SK-N-SH (cell line): ENCODE data around the gene GRIA1. TPM values are rescaled to one million over a fixed set of nuclear protein-coding genes. Genes with fewer than 3 reads are reported as not detected.

Experiments
- CTCF ChIA-PET: fragments of 300-600, 350-600 bp; formaldehyde crosslinking; extraction: SDS; loops from one replicate; lab custom pipeline; 2021; lab: Yijun Ruan, JAX
- POLR2A ChIA-PET: fragments of 350-600 bp; sonication (Branson Sonifier 250); formaldehyde crosslinking; extraction: SDS; loops from one replicate; lab custom pipeline; 2020; ENCODE audit warnings: antibody characterized with exemption, inconsistent platforms; lab: Yijun Ruan, JAX
- DNase-seq: peaks from one replicate; pipeline ENCODE4 v3.0.0; 2012
- H2AFZ ChIP-seq: fragments of 200-600 bp; sonication (generic); 2 replicates; pipeline ENCODE4 v1.8.1; 2016; ENCODE audit warnings: antibody characterized with exemption, mild to moderate bottlenecking, low read depth
- H3F3A ChIP-seq: fragments of 200-600 bp; sonication (generic); replicated peaks from 2 replicates; pipeline ENCODE3; 2016; ENCODE audit warnings: antibody characterized with exemption, mild to moderate bottlenecking; ENCODE audit not compliant: insufficient read depth
- H3K27ac ChIP-seq, 2 experiments: fragments of 200-500 bp in 1 of 2; fragments of 200-600 bp in 1 of 2; sonication (Bioruptor generic) in 1 of 2; sonication (generic), shearing (Covaris generic) in 1 of 2; 2 replicates each; pipeline versions ENCODE4 v1.5.1 to v1.6.1; 2014 to 2016; ENCODE audit warnings: low read depth in 2 of 2, inconsistent platforms in 1 of 2, low read length in 1 of 2, mild to moderate bottlenecking in 1 of 2, mixed read lengths in 1 of 2
- H3K27me3 ChIP-seq: fragments of 200-600 bp; sonication (generic), shearing (Covaris generic); 2 replicates; pipeline ENCODE4 v1.6.1; 2016; ENCODE audit warnings: mixed run types; ENCODE audit not compliant: insufficient read depth
- H3K36me3 ChIP-seq, 2 experiments: fragments of 200-500 bp in 1 of 2; fragments of 200-600 bp in 1 of 2; sonication (Bioruptor generic) in 1 of 2; sonication (generic) in 1 of 2; replicated peaks in 1 of 2; 2 replicates each; pipeline versions ENCODE3 to v1.5.1; 2014 to 2016; ENCODE audit warnings: low read length in 1 of 2, mild to moderate bottlenecking in 1 of 2; ENCODE audit not compliant: insufficient read depth in 2 of 2, control insufficient read depth in 1 of 2
- H3K4me1 ChIP-seq, 2 experiments: fragments of 200-500 bp in 1 of 2; fragments of 200-600 bp in 1 of 2; sonication (Bioruptor generic) in 1 of 2; sonication (generic), shearing (Covaris generic) in 1 of 2; 2 replicates each; pipeline versions ENCODE4 v1.5.1 to v1.6.1; 2014 to 2016; ENCODE audit warnings: low read depth in 1 of 2, low read length in 1 of 2, mixed run types in 1 of 2; ENCODE audit not compliant: insufficient read depth in 2 of 2, control insufficient read depth in 1 of 2
- H3K4me2 ChIP-seq: fragments of 200-600 bp; sonication (generic), shearing (Covaris generic); 2 replicates; pipeline ENCODE4 v1.6.1; 2017; ENCODE audit warnings: mixed run types
- H3K4me3 ChIP-seq, 2 experiments: fragments of 200-500 bp in 1 of 2; fragments of 200-600 bp in 1 of 2; sonication (Bioruptor generic) in 1 of 2; sonication (generic), shearing (Covaris generic) in 1 of 2; 2 replicates each; pipeline versions ENCODE4 v1.5.1 to v1.8.1; 2014 to 2016; ENCODE audit warnings: low read depth in 2 of 2, inconsistent platforms in 1 of 2, low read length in 1 of 2, mild to moderate bottlenecking in 1 of 2, mixed read lengths in 1 of 2, moderate library complexity in 1 of 2
- H3K79me2 ChIP-seq: fragments of 200-600 bp; sonication (generic); 2 replicates; pipeline ENCODE4 v1.8.1; 2017; ENCODE audit warnings: mild to moderate bottlenecking; ENCODE audit not compliant: insufficient read depth
- H3K9ac ChIP-seq: fragments of 200-600 bp; sonication (generic); 2 replicates; pipeline ENCODE4 v1.6.1; 2017; ENCODE audit warnings: mixed run types
- H3K9me2 ChIP-seq: fragments of 200-600 bp; sonication (generic); 2 replicates; pipeline ENCODE4 v1.6.1; 2017; ENCODE audit warnings: mixed run types
- H3K9me3 ChIP-seq: fragments of 200-600 bp; sonication (generic); 2 replicates; pipeline ENCODE4 v1.6.1; 2017; ENCODE audit warnings: mixed run types, mild to moderate bottlenecking, moderate library complexity
- H4K20me1 ChIP-seq: fragments of 200-600 bp; sonication (generic); 2 replicates; pipeline ENCODE4 v1.6.1; 2017; ENCODE audit warnings: mild to moderate bottlenecking, mixed run types; ENCODE audit not compliant: insufficient read depth
- CHD2 ChIP-seq: fragments of 150-350 bp; IDR thresholded peaks from 2 replicates; pipeline ENCODE4 v1.6.1; 2018; ENCODE audit warnings: low read length; ENCODE audit not compliant: partially characterized antibody
- ELF1 ChIP-seq: IDR thresholded peaks from 2 replicates; pipeline ENCODE4 v1.4.0; 2012
- EZH2phosphoT487 ChIP-seq: fragments of 200-600 bp; sonication (generic); IDR thresholded peaks from 2 replicates; pipeline ENCODE4 v1.6.1; 2017; ENCODE audit warnings: low read depth, mixed run types, mild to moderate bottlenecking, antibody characterized with exemption, moderate library complexity, borderline replicate concordance
- FOSL2 ChIP-seq: IDR thresholded peaks from 2 replicates; pipeline ENCODE4 v1.4.0; 2012; ENCODE audit warnings: low read depth, mild to moderate bottlenecking, moderate library complexity, borderline replicate concordance
- FOXJ3 ChIP-seq: sonication (generic); formaldehyde crosslinking; IDR thresholded peaks from 2 replicates; pipeline ENCODE4 v1.5.1; 2020; ENCODE audit warnings: mild to moderate bottlenecking, missing genetic modification reagents
- FOXM1 ChIP-seq: IDR thresholded peaks from 2 replicates; pipeline ENCODE4 v1.4.0; 2012; ENCODE audit warnings: low read depth, mild to moderate bottlenecking
- GABPA ChIP-seq: IDR thresholded peaks from 2 replicates; pipeline ENCODE4 v1.4.0; 2012; ENCODE audit warnings: low read depth, mild to moderate bottlenecking
- IRF3 ChIP-seq: fragments of 150-350 bp; IDR thresholded peaks from 2 replicates; pipeline ENCODE4 v1.6.1; 2016; ENCODE audit warnings: mild to moderate bottlenecking, low read depth, low read length
- JUND ChIP-seq: IDR thresholded peaks from 2 replicates; pipeline ENCODE4 v1.4.0; 2012
- MXI1 ChIP-seq: IDR thresholded peaks from 2 replicates; pipeline ENCODE4 v1.6.1; 2012; ENCODE audit warnings: mild to moderate bottlenecking, low read depth, low read length, improper control_type of control experiment
- NFIC ChIP-seq: IDR thresholded peaks from 2 replicates; pipeline ENCODE4 v1.4.0; 2012; ENCODE audit warnings: borderline replicate concordance
- NRF1 ChIP-seq: IDR thresholded peaks from 2 replicates; pipeline ENCODE4 v1.6.1; 2012; ENCODE audit warnings: low read depth, mild to moderate bottlenecking, low read length
- PBX3 ChIP-seq: IDR thresholded peaks from 2 replicates; pipeline ENCODE4; 2012
- POLR2AphosphoS5 ChIP-seq: IDR thresholded peaks from 2 replicates; pipeline ENCODE4 v1.6.1; 2012; ENCODE audit warnings: low read depth, low read length
- RCOR1 ChIP-seq: fragments of 150-350 bp; IDR thresholded peaks from 2 replicates; pipeline ENCODE4 v1.6.1; 2017; ENCODE audit warnings: antibody characterized with exemption, low read length
- RFX5 ChIP-seq: IDR thresholded peaks from 2 replicates; pipeline ENCODE4 v1.6.1; 2012; ENCODE audit warnings: mild to moderate bottlenecking, improper control_type of control experiment, low read length
- SMC3 ChIP-seq: IDR thresholded peaks from 2 replicates; pipeline ENCODE4 v1.6.1; 2012; ENCODE audit warnings: low read depth, low read length, improper control_type of control experiment
- TAF1 ChIP-seq: IDR thresholded peaks from 2 replicates; pipeline ENCODE4 v1.6.1; 2012; ENCODE audit warnings: low read depth, mild to moderate bottlenecking, low read length, moderate library complexity, borderline replicate concordance
- TCF12 ChIP-seq: IDR thresholded peaks from 2 replicates; pipeline ENCODE4 v1.4.0; 2012
- USF1 ChIP-seq: IDR thresholded peaks from 2 replicates; pipeline ENCODE4 v1.4.0; 2012; ENCODE audit warnings: low read depth, borderline replicate concordance
- WGBS: methylation state at CpG from one replicate; pipeline ENCODE4 v1.1.6; 2017; ENCODE audit warnings: low lambda C conversion rate; 5-methylcytosine and 5-hydroxymethylcytosine counted together
- polyA plus RNA-seq, 3 experiments: library from polyadenylated mRNA; depleted of rRNA; stranded (reverse); fragments of >200 nt; gene quantifications; 2 replicates each; pipeline ENCODE4 v1.2.3, GENCODE V29; 2012

Gene GRIA1
- polyA plus RNA-seq, 1 of the 3 experiments (the other 2 are of a cell fraction) = 0.35 TPM

- DNase-seq = no peak
- Histone ChIP-seq H3K4me3 (no peak overlapping the region), H3K4me2 (no peak overlapping the region), H3K9me3 (no peaks in the 10 kb centered on the region), H2AFZ (no peak overlapping the region), H3K27ac (no peak overlapping the region), H3K4me1 (peaks cover 0 to 9% of the 10 kb centered on the region in 2 experiments; a peak in 2 of 4 replicates), H3K36me3 (no peaks in the 10 kb centered on the region), H3K9ac (no peak overlapping the region), H3K79me2 (no peaks in the 10 kb centered on the region), H3K27me3 (no peaks in the 10 kb centered on the region), H3K9me2 (no peaks in the 10 kb centered on the region), H3F3A (no peaks in the 10 kb centered on the region), H4K20me1 (no peaks in the 10 kb centered on the region)
- TF ChIP-seq TAF1 (no peak), IRF3 (no peak), MXI1 (no peak), NRF1 (no peak), TCF12 (no peak), NFIC (no peak), FOSL2 (no peak), JUND (no peak), RCOR1 (no peak), SMC3 (no peak), RFX5 (no peak), ELF1 (no peak), USF1 (no peak; the same call in 1 of the 2 replicates), PBX3 (no peak), FOXM1 (no peak), POLR2AphosphoS5 (no peak), FOXJ3 (no peak), CHD2 (no peak)
- WGBS = 73% methylated on average over 10 of the region's 10 CpGs
- ChIA-PET CTCF (no interaction called here), POLR2A (no interaction called here)
These were observed 303.9 kb downstream of the GRIA1 start for GRCh38 chr5:153794327-153794726.

GRCh38 chr5:153796527-153796926 is 306.1 kb downstream of the GRIA1 start:
- no peaks in the 10 kb centered on the region for H4K20me1 ChIP-seq
- TF ChIP-seq EZH2phosphoT487 (no peak), CHD2 (no peak), JUND (0 out of 2 replicates have a peak, but pooled peaks have one; percentile 7), POLR2AphosphoS5 (no peak), FOXJ3 (no peak), FOSL2 (peak; percentile 59; the same call in 1 of the 2 replicates), GABPA (no peak), PBX3 (peak; percentile 24; the same call in 1 of the 2 replicates), NRF1 (no peak), TCF12 (peak; percentile 16; the same call in 1 of the 2 replicates)
- 48% methylated on average over 2 of the region's 2 CpGs for WGBS
- ChIA-PET CTCF (no interaction called here), POLR2A (no interaction called here)
- H3K4me1 ChIP-seq = peaks cover 0 to 9% of the 10 kb centered on the region in 2 experiments; a peak in 1 of 4 replicates
- DNase-seq = no peak
- no peaks in the 10 kb centered on the region for H3K79me2 ChIP-seq
- no peak overlapping the region for H3K27ac ChIP-seq
- no peaks in the 10 kb centered on the region for H3K9me2 ChIP-seq
- H3K4me2 ChIP-seq = no peak overlapping the region; the same call in 1 of the 2 replicates
- no peaks in the 10 kb centered on the region for H3K36me3 ChIP-seq
- H3K4me3 ChIP-seq = no peak overlapping the region
- H3K9me3 ChIP-seq = no peaks in the 10 kb centered on the region
- H3K9ac ChIP-seq = no peak overlapping the region
- H3F3A ChIP-seq = no peaks in the 10 kb centered on the region
- H3K27me3 ChIP-seq = no peaks in the 10 kb centered on the region
- 0 out of 2 replicates have a peak overlapping the region, but pooled peaks have one; percentile 8 for H2AFZ ChIP-seq
